A673 (cell line): ENCODE data around the gene WDR45B.

ENCODE experiments used
- EZH2 ChIP-seq: fragments of 200-600 bp; sonication (generic); IDR thresholded peaks from 2 replicates; pipeline ENCODE4 v1.6.1; 2017; ENCODE audit warnings: borderline replicate concordance, low read depth, mild to moderate bottlenecking, mixed read lengths, antibody characterized with exemption, low read length; ENCODE audit not compliant: poor library complexity, severe bottlenecking
- TF ChIP-seq, protein P1 (sequence below): fragments of 300-800, 200-600 bp; sonication (generic); conservative IDR thresholded peaks from 2 replicates; pipeline ENCODE4 v1.5.1; 2017; ENCODE audit warnings: low read depth, mild to moderate bottlenecking, antibody characterized with exemption, low read length, moderate library complexity, mixed read lengths

DNA sequence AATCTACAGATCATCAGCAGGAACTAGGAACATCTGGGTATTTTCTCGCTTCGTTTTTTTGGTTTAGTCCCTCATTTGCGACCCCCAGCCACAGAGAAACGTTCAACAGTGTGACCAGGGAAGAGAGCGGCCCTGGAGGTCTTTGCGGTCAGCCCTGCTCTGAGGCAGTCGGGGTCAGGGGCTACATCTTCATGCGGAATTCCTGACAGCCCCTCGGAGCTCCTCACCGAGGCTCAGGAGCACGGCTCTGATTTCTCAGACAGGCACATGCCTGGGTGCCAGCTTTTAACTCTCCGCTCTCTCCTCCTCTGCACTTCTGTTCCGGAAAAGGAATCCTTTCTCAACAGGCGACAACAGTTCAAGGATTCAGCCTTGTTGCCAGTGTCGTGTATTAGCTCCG, 8.0 kb upstream of the WDR45B start:
- TF ChIP-seq, protein P1, sequence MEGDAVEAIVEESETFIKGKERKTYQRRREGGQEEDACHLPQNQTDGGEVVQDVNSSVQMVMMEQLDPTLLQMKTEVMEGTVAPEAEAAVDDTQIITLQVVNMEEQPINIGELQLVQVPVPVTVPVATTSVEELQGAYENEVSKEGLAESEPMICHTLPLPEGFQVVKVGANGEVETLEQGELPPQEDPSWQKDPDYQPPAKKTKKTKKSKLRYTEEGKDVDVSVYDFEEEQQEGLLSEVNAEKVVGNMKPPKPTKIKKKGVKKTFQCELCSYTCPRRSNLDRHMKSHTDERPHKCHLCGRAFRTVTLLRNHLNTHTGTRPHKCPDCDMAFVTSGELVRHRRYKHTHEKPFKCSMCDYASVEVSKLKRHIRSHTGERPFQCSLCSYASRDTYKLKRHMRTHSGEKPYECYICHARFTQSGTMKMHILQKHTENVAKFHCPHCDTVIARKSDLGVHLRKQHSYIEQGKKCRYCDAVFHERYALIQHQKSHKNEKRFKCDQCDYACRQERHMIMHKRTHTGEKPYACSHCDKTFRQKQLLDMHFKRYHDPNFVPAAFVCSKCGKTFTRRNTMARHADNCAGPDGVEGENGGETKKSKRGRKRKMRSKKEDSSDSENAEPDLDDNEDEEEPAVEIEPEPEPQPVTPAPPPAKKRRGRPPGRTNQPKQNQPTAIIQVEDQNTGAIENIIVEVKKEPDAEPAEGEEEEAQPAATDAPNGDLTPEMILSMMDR = no peak
- no peak for TF ChIP-seq EZH2
